Retinal pigment epithelial cell (primary cell): ENCODE measurements around the gene TXNDC5.

Experiments
- DNase-seq: peaks from one replicate; pipeline ENCODE4 v3.0.0-alpha.2; 2010; ENCODE audit warnings: low read depth
- H3K4me3 ChIP-seq: 2 replicates; pipeline ENCODE4 v1.5.1; 2011; ENCODE audit warnings: mild to moderate bottlenecking, low read length, control low read depth, moderate library complexity
- TF ChIP-seq, protein P1 (sequence below): conservative IDR thresholded peaks from 2 replicates; pipeline ENCODE4 v1.5.1; 2011; ENCODE audit warnings: low read depth, low read length, control low read depth, inconsistent platforms

TXNDC5 gene

DNA sequence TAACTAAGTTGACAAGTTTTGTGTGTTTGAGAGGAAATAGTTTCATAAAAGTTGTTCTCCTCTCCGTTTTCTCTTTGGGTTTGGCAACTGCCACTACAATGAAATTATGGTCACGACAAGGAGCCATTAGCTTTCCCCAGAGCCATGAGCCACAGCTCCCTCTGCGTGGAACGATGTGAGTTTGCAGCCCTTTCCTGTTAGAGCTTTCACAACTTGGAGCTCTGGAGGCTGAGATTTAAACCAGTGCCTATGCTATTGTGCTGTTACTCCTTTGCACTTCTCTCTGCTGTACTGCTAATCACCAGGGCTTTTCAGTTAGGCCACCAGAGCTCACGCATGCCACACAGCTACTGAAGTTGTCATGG is 29.3 kb upstream of the TXNDC5 start:
- TF ChIP-seq, protein P1, sequence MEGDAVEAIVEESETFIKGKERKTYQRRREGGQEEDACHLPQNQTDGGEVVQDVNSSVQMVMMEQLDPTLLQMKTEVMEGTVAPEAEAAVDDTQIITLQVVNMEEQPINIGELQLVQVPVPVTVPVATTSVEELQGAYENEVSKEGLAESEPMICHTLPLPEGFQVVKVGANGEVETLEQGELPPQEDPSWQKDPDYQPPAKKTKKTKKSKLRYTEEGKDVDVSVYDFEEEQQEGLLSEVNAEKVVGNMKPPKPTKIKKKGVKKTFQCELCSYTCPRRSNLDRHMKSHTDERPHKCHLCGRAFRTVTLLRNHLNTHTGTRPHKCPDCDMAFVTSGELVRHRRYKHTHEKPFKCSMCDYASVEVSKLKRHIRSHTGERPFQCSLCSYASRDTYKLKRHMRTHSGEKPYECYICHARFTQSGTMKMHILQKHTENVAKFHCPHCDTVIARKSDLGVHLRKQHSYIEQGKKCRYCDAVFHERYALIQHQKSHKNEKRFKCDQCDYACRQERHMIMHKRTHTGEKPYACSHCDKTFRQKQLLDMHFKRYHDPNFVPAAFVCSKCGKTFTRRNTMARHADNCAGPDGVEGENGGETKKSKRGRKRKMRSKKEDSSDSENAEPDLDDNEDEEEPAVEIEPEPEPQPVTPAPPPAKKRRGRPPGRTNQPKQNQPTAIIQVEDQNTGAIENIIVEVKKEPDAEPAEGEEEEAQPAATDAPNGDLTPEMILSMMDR = no peak
- H3K4me3 ChIP-seq = no peak overlapping the region
- DNase-seq = no peak

DNA sequence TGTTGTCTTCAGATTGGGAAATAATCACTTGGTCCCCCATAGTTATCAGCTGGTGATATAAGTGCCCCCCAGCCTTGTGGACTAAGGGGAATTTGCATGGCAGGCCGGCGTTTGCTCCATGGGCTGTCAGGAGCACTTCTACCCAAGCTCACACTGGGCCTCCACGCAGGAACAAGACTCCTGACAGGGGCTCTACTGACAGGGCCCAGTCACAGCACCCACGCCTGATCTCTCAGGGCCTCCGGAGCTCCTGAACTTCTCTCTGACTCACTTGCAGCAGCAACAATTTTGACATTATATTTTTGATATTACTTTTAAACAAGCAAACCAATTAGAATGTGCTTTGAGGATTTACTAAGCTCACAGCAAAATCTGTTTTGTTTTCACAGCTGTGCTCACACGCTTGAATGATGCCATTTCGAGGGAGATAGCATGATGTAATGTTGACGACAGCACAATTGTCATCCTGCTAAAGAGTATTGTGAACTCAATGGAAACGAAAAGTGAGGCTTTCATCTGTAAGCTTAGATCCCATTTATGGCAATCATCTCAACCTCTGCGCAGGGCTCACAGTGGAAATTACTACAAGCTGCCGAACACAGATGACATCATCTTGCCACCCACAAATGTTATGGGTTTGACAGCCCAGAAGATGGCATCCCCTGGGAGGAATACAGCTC is 28.7 kb upstream of the TXNDC5 start:
- TF ChIP-seq, protein P1 = no peak
- no peak for DNase-seq
- H3K4me3 ChIP-seq = no peak overlapping the region

DNA sequence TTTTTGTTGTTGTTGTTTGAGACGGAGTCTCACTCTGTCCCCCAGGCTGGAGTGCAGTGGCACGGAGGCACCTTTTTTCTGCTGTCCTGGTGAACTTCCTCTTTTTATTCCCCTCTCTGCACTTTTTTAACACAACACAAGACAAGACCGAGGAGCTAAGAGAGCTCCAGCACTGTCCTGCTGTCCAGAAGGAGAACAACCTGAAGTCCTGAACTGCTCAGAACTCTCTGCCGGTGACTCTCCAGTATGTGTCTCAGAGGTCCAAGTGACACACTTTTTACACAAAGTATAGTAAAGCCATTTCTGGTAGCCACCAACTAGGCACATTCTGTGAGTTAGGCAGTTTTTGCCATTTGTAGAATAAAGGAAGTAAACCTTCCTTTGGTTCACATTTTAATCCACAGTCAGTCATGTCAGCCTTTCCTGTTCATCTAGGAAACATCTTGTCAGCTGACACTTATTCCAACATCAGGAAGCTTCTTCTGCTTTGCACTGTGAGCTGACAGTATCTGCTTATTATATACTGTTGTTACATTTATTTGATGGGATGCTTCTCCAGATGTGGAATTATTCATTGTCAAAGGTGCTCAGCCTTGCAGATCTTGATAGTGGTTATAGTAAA is 28.1 kb upstream of the TXNDC5 start:
- no peak for DNase-seq
- TF ChIP-seq, protein P1 = no peak
- no peak overlapping the region for H3K4me3 ChIP-seq

DNA sequence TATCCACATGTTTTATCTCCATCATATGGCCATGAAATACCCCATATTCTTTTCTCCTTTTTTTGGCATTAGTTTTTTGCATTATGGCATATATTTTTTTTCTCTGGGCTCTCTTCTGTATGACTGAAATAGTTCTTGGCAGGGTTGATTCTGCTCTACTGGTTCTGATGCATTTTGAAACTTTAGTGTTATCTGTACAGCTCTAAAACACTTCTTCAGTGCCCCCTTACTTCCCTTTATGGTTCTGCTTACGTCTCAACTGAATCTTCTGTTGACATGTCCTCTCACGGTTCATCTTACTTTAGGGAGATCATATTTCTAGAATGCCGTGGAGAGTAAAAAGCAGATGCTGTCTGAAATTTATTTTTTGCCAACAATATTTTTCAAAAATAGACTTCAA is 23.2 kb upstream of the TXNDC5 start:
- no peak for DNase-seq
- no peak overlapping the region for H3K4me3 ChIP-seq
- TF ChIP-seq, protein P1 = no peak

DNA sequence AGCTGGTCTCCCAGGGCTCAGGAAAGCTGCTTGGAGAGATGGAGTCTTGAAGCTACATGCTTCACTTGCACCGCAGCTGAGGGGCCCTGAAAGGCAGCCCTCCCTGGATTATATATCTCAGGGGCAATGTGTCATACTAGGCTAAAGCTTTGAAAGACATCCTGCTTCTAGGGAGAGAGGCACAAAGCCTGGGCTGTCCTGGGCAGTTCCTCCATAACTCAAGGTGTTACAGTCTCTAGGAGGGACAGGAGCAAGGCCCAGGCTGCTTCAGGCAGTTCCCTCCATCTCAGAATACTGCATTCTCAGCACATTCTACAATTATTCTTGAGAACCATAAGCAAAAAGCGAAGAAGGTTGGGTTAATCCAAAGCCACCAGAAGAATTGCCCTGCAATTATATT is 22.0 kb upstream of the TXNDC5 start:
- no peak overlapping the region for H3K4me3 ChIP-seq
- TF ChIP-seq, protein P1 = no peak
- no peak for DNase-seq

DNA sequence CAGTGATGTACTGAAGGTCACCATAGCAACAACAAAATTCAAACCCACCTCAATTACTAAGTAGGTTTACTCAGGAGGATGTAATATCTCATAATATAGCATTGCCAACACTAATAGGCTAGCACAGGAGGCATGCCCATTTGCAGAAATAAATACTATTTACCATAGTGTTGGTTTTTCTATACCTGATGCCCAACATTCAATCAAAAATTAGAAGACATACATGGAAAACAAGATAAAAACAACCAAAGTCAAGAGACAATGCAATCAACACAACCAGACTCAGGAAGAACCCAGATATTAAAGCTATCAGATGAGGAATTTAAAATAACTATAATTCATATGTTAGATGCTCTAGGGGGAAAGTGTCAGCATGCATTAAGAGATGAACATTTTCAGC is 14.3 kb upstream of the TXNDC5 start:
- TF ChIP-seq, protein P1 = no peak
- H3K4me3 ChIP-seq = no peak overlapping the region
- DNase-seq = no peak

DNA sequence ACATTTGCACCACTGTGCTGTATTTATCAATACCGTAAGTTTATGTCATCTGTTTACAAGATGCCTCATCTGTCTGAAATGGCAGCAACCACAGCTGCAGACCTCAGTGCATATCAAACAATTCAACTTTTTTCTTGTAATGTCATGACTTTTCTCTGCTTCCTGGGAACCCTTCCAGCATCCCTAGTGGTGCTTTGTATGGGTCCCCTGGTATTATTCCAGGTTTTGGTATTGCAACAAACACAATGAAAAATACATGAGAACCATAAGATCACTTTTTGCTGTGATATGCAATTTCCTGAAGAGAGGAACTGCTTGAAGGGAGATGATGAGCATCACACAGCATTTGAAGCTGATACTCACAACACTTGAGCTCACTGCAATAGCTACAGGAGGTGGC is 12.0 kb upstream of the TXNDC5 start:
- TF ChIP-seq, protein P1 = no peak
- no peak overlapping the region for H3K4me3 ChIP-seq
- no peak for DNase-seq
